Measurements from ENCODE around the gene CCDC18.

DNA sequence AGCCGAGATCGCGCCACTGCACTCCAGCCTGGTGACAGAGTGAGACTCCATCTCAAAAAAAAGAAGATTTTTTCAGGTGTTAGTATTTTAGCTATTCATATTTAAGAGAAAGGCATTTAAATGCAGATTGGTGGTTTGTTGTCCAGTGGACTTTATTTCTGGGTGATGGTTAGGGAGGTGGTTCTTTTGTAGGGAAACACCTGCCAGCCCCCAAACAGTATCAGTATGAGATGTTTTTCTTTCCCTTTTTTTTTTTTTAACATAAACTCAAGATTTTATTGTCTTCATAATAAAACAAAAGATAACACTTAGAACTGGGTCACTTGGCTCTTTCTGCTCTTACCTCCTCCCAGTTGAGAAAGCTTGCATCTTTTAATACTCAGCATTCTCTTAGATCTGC is 9.9 kb downstream of the CCDC18 start:
- TF ChIP-seq POLR2A (IDR thresholded peaks at IDR 0.05; ENCODE audit: low read depth) (no peak), EP300 (IDR thresholded peaks at IDR 0.05) (no peak), POLR2AphosphoS5 (IDR thresholded peaks at IDR 0.05) (no peak)
- TF ChIP-seq, protein P1, sequence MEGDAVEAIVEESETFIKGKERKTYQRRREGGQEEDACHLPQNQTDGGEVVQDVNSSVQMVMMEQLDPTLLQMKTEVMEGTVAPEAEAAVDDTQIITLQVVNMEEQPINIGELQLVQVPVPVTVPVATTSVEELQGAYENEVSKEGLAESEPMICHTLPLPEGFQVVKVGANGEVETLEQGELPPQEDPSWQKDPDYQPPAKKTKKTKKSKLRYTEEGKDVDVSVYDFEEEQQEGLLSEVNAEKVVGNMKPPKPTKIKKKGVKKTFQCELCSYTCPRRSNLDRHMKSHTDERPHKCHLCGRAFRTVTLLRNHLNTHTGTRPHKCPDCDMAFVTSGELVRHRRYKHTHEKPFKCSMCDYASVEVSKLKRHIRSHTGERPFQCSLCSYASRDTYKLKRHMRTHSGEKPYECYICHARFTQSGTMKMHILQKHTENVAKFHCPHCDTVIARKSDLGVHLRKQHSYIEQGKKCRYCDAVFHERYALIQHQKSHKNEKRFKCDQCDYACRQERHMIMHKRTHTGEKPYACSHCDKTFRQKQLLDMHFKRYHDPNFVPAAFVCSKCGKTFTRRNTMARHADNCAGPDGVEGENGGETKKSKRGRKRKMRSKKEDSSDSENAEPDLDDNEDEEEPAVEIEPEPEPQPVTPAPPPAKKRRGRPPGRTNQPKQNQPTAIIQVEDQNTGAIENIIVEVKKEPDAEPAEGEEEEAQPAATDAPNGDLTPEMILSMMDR (IDR thresholded peaks at IDR 0.05), result no peak

Measured in esophagus muscularis mucosa (tissue), 4 donors.